ENCODE results near the gene PLA2G2A. TPM values are rescaled to one million over a fixed set of nuclear protein-coding genes. Genes with fewer than 3 reads are reported as not detected.

The PLA2G2A gene
- total and polyA plus RNA-seq, 2 donors (not counting 1 experiment from before 2014, with no cell fraction given) = not detected

- H3K79me2 ChIP-seq (ENCODE audit: control insufficient read depth, insufficient read depth, low read length) = no peaks in the 10 kb centered on the region
- ChIA-PET POLR2A (no interaction called here), CTCF (no interaction called here)
- ATAC-seq (ENCODE audit: low read depth) (no peak), DNase-seq (no peak)
- H2AFZ ChIP-seq (ENCODE audit: insufficient read depth, low read depth, low read length, poor library complexity, severe bottlenecking) = no peak overlapping the region
- H4K20me1 ChIP-seq (ENCODE audit: control insufficient read depth, insufficient read depth, low read length, poor library complexity, severe bottlenecking) = no peaks in the 10 kb centered on the region
- WGBS (ENCODE audit: insufficient coverage) = 100% methylated on average over 1 of the region's 2 CpGs
- no peak overlapping the region for H3K4me3 ChIP-seq (ENCODE audit: control extremely low read depth in 1 of 5, extremely low read depth in 1 of 5, insufficient read depth in 1 of 5, low read depth in 2 of 5, low read length in 4 of 5)
- no peak overlapping the region for H3K9ac ChIP-seq (ENCODE audit: low read length)
- TF ChIP-seq EZH2 (IDR thresholded peaks at IDR 0.05; ENCODE audit: borderline replicate concordance, insufficient read depth, low read depth, low read length, poor library complexity, severe bottlenecking) = no peak
- TF ChIP-seq CTCF (IDR thresholded peaks at IDR 0.05) = no peak
- Mint-ChIP-seq H3K27ac (no peak overlapping the region), H3K4me3 (no peak overlapping the region), H3K4me1 (no peaks in the 10 kb centered on the region), H3K27me3 (peaks cover 34% of the 10 kb centered on the region), H3K9me3 (ENCODE audit: insufficient read depth) (no peaks in the 10 kb centered on the region)
- no peak overlapping the region for H3K4me2 ChIP-seq (replicated peaks; ENCODE audit: low read depth, low read length, poor library complexity, severe bottlenecking)
- H3K27ac ChIP-seq (ENCODE audit: low read length in 2 of 2) = no peak overlapping the region
- intact Hi-C loops (cut with micrococcal nuclease) = no loop called here
- H3K4me1 ChIP-seq (ENCODE audit: control insufficient read depth in 2 of 2, insufficient read depth in 2 of 2, low read length in 2 of 2) = no peaks in the 10 kb centered on the region
- no peaks in the 10 kb centered on the region for H3K36me3 ChIP-seq (replicated peaks in 1 of 2; ENCODE audit: control extremely low read depth in 1 of 2, control insufficient read depth in 1 of 2, extremely low read depth in 1 of 2, insufficient read depth in 2 of 2, low read length in 1 of 2)
- peaks cover 0 to 14% (median 2%) of the 10 kb centered on the region in 4 experiments for H3K27me3 ChIP-seq (replicated peaks in 1 of 4; ENCODE audit: control extremely low read depth in 1 of 4, control insufficient read depth in 3 of 4, insufficient read depth in 4 of 4, low read length in 3 of 4)
- peaks cover 0 to 3% (median 0%) of the 10 kb centered on the region in 3 donors for H3K9me3 ChIP-seq (ENCODE audit: control extremely low read depth in 1 of 3, control insufficient read depth in 2 of 3, insufficient read depth in 1 of 3, low read length in 2 of 3)
Measured at GRCh38 chr1:19954059-19954458, 25.4 kb downstream of the PLA2G2A start.

GRCh38 chr1:19949016-19949415 is 30.4 kb downstream of the PLA2G2A start:
- DNase-seq (no peak), ATAC-seq (ENCODE audit: low read depth) (no peak)
- Histone ChIP-seq H3K79me2 (ENCODE audit: control insufficient read depth, insufficient read depth, low read length) (no peaks in the 10 kb centered on the region), H3K27ac (ENCODE audit: low read length in 2 of 2) (no peak overlapping the region), H3K4me1 (ENCODE audit: control insufficient read depth in 2 of 2, insufficient read depth in 2 of 2, low read length in 2 of 2) (no peaks in the 10 kb centered on the region), H3K9me3 (ENCODE audit: control extremely low read depth in 1 of 3, control insufficient read depth in 2 of 3, insufficient read depth in 1 of 3, low read length in 2 of 3) (peaks cover 0 to 3% (median 0%) of the 10 kb centered on the region in 3 donors), H3K36me3 (replicated peaks in 1 of 2; ENCODE audit: control extremely low read depth in 1 of 2, control insufficient read depth in 1 of 2, extremely low read depth in 1 of 2, insufficient read depth in 2 of 2, low read length in 1 of 2) (no peaks in the 10 kb centered on the region), H3K4me3 (ENCODE audit: control extremely low read depth in 1 of 5, extremely low read depth in 1 of 5, insufficient read depth in 1 of 5, low read depth in 2 of 5, low read length in 4 of 5) (no peak overlapping the region), H3K9ac (ENCODE audit: low read length) (no peak overlapping the region), H3K4me2 (replicated peaks; ENCODE audit: low read depth, low read length, poor library complexity, severe bottlenecking) (no peak overlapping the region), H2AFZ (ENCODE audit: insufficient read depth, low read depth, low read length, poor library complexity, severe bottlenecking) (no peak overlapping the region), H3K27me3 (replicated peaks in 1 of 4; ENCODE audit: control extremely low read depth in 1 of 4, control insufficient read depth in 3 of 4, insufficient read depth in 4 of 4, low read length in 3 of 4) (peaks cover 0 to 5% (median 2%) of the 10 kb centered on the region in 4 experiments), H4K20me1 (ENCODE audit: control insufficient read depth, insufficient read depth, low read length, poor library complexity, severe bottlenecking) (no peaks in the 10 kb centered on the region)
- Mint-ChIP-seq H3K9me3 (ENCODE audit: insufficient read depth) (no peaks in the 10 kb centered on the region), H3K27ac (no peak overlapping the region), H3K27me3 (peaks cover 43% of the 10 kb centered on the region), H3K4me3 (no peak overlapping the region), H3K4me1 (no peaks in the 10 kb centered on the region)
- intact Hi-C loops (cut with micrococcal nuclease) = no loop called here
- CTCF ChIA-PET = no interaction called here
- POLR2A ChIA-PET = no interaction called here
- TF ChIP-seq CTCF (IDR thresholded peaks at IDR 0.05) (no peak), EZH2 (IDR thresholded peaks at IDR 0.05; ENCODE audit: borderline replicate concordance, insufficient read depth, low read depth, low read length, poor library complexity, severe bottlenecking) (no peak)
- no CpG with 5 or more reads among the region's 2 CpGs for WGBS (ENCODE audit: insufficient coverage)

Data from B cell (primary cell).